Endodermal cell (in vitro differentiated cells): Measurements from ENCODE around the gene GCH1. TPM values are rescaled to one million over a fixed set of nuclear protein-coding genes. Genes with fewer than 3 reads are reported as not detected.

Experiments used
- DNase-seq: peaks from one replicate; pipeline ENCODE4 v3.0.0-alpha.2; 2017
- H3K27ac ChIP-seq: 2 replicates; pipeline ENCODE4 v1.5.1; 2013; ENCODE audit warnings: mild to moderate bottlenecking, low read depth, low read length, moderate library complexity
- H3K27me3 ChIP-seq: 2 replicates; pipeline ENCODE4 v1.6.1; 2013; ENCODE audit warnings: mild to moderate bottlenecking, low read length, moderate library complexity; ENCODE audit not compliant: insufficient read depth, control insufficient read depth, poor library complexity, severe bottlenecking
- H3K36me3 ChIP-seq: 2 replicates; pipeline ENCODE4 v1.7.0; 2013; ENCODE audit warnings: mild to moderate bottlenecking, low read length, moderate library complexity; ENCODE audit not compliant: control insufficient read depth, insufficient read depth
- H3K4me1 ChIP-seq: one replicate; pipeline ENCODE4 v1.7.0; 2013; ENCODE audit warnings: low read length; ENCODE audit not compliant: control insufficient read depth, insufficient read depth
- H3K4me3 ChIP-seq: 2 replicates; pipeline ENCODE4 v1.5.1; 2013; ENCODE audit warnings: mild to moderate bottlenecking, low read length, moderate library complexity
- H3K9ac ChIP-seq: 2 replicates; pipeline ENCODE4 v1.6.1; 2013; ENCODE audit warnings: mild to moderate bottlenecking, low read length, moderate library complexity; ENCODE audit not compliant: poor library complexity, severe bottlenecking; ENCODE audit errors: extremely low read depth
- H3K9me3 ChIP-seq: 2 replicates; pipeline ENCODE4 v1.6.1; 2013; ENCODE audit warnings: mild to moderate bottlenecking, low read length, moderate library complexity; ENCODE audit not compliant: control insufficient read depth
- H3K27ac Mint-ChIP-seq: 2 replicates; pipeline ENCODE4 v1.8.0; 2020; ENCODE audit warnings: mixed read lengths
- H3K27me3 Mint-ChIP-seq: 2 replicates; pipeline ENCODE4 v1.8.0; 2021; ENCODE audit warnings: mild to moderate bottlenecking, mixed read lengths; ENCODE audit not compliant: insufficient read depth
- H3K36me3 Mint-ChIP-seq: 2 replicates; pipeline ENCODE4 v1.8.0; 2020; ENCODE audit warnings: low read depth, mixed read lengths
- H3K4me1 Mint-ChIP-seq: 2 replicates; pipeline ENCODE4 v1.8.0; 2020; ENCODE audit warnings: mixed read lengths
- H3K4me3 Mint-ChIP-seq: 2 replicates; pipeline ENCODE4 v1.8.0; 2020; ENCODE audit warnings: mild to moderate bottlenecking, moderate library complexity, mixed read lengths
- H3K9me3 Mint-ChIP-seq: 2 replicates; pipeline ENCODE4 v1.8.0; 2020; ENCODE audit warnings: mild to moderate bottlenecking, mixed read lengths
- WGBS, 2 experiments: methylation state at CpG; one replicate each; pipeline versions ENCODE4 v1.1.5 to v1.1.7; 2013; ENCODE audit warnings: missing lambda C conversion rate in 2 of 2, mixed read lengths in 1 of 2; ENCODE audit not compliant: insufficient coverage in 1 of 2, insufficient read length in 1 of 2; 5-methylcytosine and 5-hydroxymethylcytosine counted together
- total RNA-seq, 2 donors: library from RNA; stranded (reverse); fragmentation: NEBNext Ultra II Directional in 1 of 2; extraction: Animal tissue kit (Norgen Biotek cat#: 25700) in 1 of 2; gene quantifications; 2 replicates in 1 of 2; 3 replicates in 1 of 2; pipeline ENCODE4 v1.2.1, GENCODE V29; 2021
- TF ChIP-seq, protein P1 (sequence below): fragments of 200-600 bp; sonication (generic); conservative IDR thresholded peaks from 2 replicates; pipeline ENCODE4 v1.5.0; 2021; ENCODE audit warnings: antibody characterized with exemption, mild to moderate bottlenecking

The GCH1 gene
- total RNA-seq, 2 donors from 2014 or later = 18.3 to 18.7 TPM

DNA sequence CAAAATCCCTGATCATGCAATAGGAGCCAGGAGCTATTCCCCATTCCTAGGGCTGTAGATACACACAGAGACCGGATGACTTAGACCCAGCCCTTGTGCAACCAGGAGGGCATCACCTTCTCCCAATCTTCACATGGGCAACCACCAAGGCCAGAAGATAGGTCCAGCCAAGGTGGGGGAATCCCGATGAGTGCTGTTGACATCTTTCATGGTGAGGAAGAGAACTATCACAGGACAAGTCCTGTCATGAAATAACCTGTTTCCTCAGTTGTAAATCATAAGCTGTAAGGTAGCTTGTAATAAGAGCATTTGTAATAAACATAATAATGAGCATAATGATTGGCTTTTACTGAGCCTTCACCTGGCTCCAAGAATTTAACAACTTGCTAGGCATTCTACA, 89.5 kb downstream of the GCH1 start:
- Mint-ChIP-seq H3K9me3 (no peaks in the 10 kb centered on the region), H3K4me1 (peaks cover 12% of the 10 kb centered on the region), H3K36me3 (no peaks in the 10 kb centered on the region), H3K4me3 (no peak overlapping the region), H3K27ac (no peak overlapping the region), H3K27me3 (peaks cover 11% of the 10 kb centered on the region)
- WGBS, 2 experiments = 83 to 95% methylated on average over 2 of the region's 2 CpGs
- Histone ChIP-seq H3K27me3 (peaks cover 13% of the 10 kb centered on the region), H3K27ac (no peak overlapping the region), H3K9me3 (no peaks in the 10 kb centered on the region), H3K36me3 (no peaks in the 10 kb centered on the region), H3K9ac (no peak overlapping the region), H3K4me1 (no peaks in the 10 kb centered on the region), H3K4me3 (no peak overlapping the region)
- TF ChIP-seq, protein P1, sequence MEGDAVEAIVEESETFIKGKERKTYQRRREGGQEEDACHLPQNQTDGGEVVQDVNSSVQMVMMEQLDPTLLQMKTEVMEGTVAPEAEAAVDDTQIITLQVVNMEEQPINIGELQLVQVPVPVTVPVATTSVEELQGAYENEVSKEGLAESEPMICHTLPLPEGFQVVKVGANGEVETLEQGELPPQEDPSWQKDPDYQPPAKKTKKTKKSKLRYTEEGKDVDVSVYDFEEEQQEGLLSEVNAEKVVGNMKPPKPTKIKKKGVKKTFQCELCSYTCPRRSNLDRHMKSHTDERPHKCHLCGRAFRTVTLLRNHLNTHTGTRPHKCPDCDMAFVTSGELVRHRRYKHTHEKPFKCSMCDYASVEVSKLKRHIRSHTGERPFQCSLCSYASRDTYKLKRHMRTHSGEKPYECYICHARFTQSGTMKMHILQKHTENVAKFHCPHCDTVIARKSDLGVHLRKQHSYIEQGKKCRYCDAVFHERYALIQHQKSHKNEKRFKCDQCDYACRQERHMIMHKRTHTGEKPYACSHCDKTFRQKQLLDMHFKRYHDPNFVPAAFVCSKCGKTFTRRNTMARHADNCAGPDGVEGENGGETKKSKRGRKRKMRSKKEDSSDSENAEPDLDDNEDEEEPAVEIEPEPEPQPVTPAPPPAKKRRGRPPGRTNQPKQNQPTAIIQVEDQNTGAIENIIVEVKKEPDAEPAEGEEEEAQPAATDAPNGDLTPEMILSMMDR = no peak
- DNase-seq = no peak

DNA sequence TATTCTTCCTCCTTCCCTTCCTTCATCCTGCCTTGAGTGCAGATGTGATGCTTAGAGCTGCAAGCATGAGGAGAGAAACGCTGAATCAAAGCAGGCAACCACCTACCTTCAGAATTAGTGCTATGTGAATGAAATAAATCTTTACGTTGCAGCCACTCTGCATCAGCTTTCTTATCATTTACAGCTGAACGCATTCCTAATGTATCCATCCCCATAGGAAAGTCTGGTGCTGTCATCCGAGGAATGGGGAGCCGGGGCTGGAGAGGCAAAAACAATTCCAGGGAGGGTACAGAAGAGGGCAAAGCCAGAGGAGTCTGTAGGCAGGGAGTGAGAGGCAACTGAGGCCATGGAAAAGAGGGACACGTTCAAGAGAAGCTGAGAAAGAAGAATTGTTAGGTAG, 90.0 kb downstream of the GCH1 start:
- Histone ChIP-seq H3K4me1 (no peaks in the 10 kb centered on the region), H3K9ac (no peak overlapping the region), H3K4me3 (no peak overlapping the region), H3K27me3 (peaks cover 13% of the 10 kb centered on the region), H3K27ac (no peak overlapping the region), H3K36me3 (no peaks in the 10 kb centered on the region), H3K9me3 (no peaks in the 10 kb centered on the region)
- no peak overlapping the region for H3K27ac Mint-ChIP-seq
- WGBS, 2 experiments = 82 to 90% methylated on average over 1 to 6 of the region's 6 CpGs
- no peak for DNase-seq
- H3K36me3 Mint-ChIP-seq = no peaks in the 10 kb centered on the region
- peaks cover 14% of the 10 kb centered on the region for H3K27me3 Mint-ChIP-seq
- TF ChIP-seq, protein P1 = no peak
- H3K4me1 Mint-ChIP-seq = peaks cover 12% of the 10 kb centered on the region
- no peak overlapping the region for H3K4me3 Mint-ChIP-seq
- no peaks in the 10 kb centered on the region for H3K9me3 Mint-ChIP-seq

DNA sequence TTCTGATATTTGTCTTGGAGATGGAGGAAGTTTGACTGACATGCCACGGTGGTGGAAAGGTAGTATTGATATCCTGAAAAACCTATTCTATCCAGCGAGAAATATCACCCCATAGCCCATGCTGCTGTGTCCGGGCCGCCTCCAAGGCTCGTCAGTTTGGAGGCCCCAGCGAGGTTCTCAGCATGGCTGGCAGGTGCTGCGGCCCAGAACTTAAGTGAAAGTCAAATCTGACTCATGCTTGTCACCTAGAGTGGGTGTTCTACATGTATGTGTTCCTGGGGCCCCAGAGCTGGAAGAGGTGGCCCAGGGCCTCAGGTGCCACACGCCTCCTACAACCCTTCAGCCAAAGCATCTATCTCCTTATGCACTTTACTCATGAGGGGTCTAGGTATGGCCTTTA, 92.9 kb downstream of the GCH1 start:
- H3K4me1 ChIP-seq = no peaks in the 10 kb centered on the region
- TF ChIP-seq, protein P1 = no peak
- Mint-ChIP-seq H3K27ac (no peak overlapping the region), H3K4me1 (peaks cover 18% of the 10 kb centered on the region), H3K4me3 (no peak overlapping the region), H3K9me3 (no peaks in the 10 kb centered on the region), H3K36me3 (no peaks in the 10 kb centered on the region), H3K27me3 (peaks cover 34% of the 10 kb centered on the region)
- no peak overlapping the region for H3K4me3 ChIP-seq
- H3K9me3 ChIP-seq = no peaks in the 10 kb centered on the region
- no peak overlapping the region for H3K27ac ChIP-seq
- no peak for DNase-seq
- H3K36me3 ChIP-seq = no peaks in the 10 kb centered on the region
- H3K27me3 ChIP-seq = peaks cover 21% of the 10 kb centered on the region
- H3K9ac ChIP-seq = no peak overlapping the region
- 89 to 94% methylated on average over 6 to 8 of the region's 8 CpGs for WGBS, 2 experiments
